Measurements from ENCODE around the gene NIP7. TPM values are rescaled to one million over a fixed set of nuclear protein-coding genes. Genes with fewer than 3 reads are reported as not detected.

The NIP7 gene
- total RNA-seq, 1 donor from 2014 or later = 23.7 TPM

DNA sequence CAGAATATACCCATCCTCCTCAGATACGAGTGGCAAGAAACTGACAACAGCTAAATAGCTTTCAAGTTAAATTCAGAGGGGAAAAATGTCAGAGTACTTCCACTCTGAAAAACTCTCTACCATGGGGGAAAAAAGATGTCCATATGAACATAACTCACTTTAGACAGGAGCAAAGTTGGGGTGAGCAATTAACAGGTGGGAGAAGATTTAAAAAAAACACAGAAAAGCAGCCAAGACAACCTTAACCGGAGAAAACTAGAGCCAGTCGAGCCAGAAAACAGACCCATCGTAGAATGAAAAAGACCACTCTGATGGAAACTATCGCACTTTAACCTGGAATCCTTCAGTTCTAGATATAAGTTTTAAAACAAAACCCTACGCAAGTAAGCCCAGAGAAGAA, 45.4 kb downstream of the NIP7 start:
- H3K4me1 Mint-ChIP-seq = peaks cover 10% of the 10 kb centered on the region
- peaks cover 49% of the 10 kb centered on the region for H3K79me2 ChIP-seq (ENCODE audit: low read depth)
- peak overlapping the region; percentile 99 for H2AFZ ChIP-seq (replicated peaks)

DNA sequence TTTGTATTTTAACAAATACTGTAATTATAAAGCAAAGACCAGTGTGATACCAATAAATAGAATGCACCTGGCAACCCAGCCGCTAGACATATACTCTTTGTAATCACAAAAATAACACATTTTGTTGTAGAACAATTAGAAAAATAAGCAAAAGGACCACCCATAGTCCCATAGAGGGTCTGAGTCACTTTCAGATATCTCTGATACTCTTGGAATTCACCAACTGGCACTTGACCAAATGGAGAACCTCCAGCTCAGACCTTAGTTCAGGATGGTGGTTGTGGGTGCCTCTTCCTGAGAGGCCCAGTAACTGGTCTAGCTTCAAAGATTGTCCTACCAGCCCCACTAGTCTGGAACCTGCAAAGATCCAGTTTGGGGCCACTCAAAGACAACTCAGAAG, 47.0 kb downstream of the NIP7 start:
- H3K27ac Mint-ChIP-seq = no peak overlapping the region
- Histone ChIP-seq H3K4me2 (no peak overlapping the region), H3K9ac (no peak overlapping the region), H3K4me3 (no peak overlapping the region), H3F3A (ENCODE audit: low read depth) (peaks cover 19% of the 10 kb centered on the region), H4K20me1 (ENCODE audit: low read depth) (peaks cover 14% of the 10 kb centered on the region), H3K27ac (no peak overlapping the region), H3K9me3 (ENCODE audit: low read depth) (no peaks in the 10 kb centered on the region), H3K79me2 (ENCODE audit: low read depth) (peaks cover 42% of the 10 kb centered on the region), H3K36me3 (no peaks in the 10 kb centered on the region), H3K4me1 (peaks cover 6% of the 10 kb centered on the region), H2AFZ (replicated peaks) (no peak overlapping the region), H3K27me3 (no peaks in the 10 kb centered on the region)
- peaks cover 10% of the 10 kb centered on the region for H3K4me1 Mint-ChIP-seq
- peaks cover 12% of the 10 kb centered on the region for H3K36me3 Mint-ChIP-seq
- peak overlapping the region; percentile 94 for H3K4me3 Mint-ChIP-seq
- H3K9me3 Mint-ChIP-seq = no peaks in the 10 kb centered on the region
- TF ChIP-seq EZH2phosphoT487 (IDR thresholded peaks at IDR 0.05) (no peak), EZH2 (IDR thresholded peaks at IDR 0.05) (no peak)
- TF ChIP-seq, protein P1, sequence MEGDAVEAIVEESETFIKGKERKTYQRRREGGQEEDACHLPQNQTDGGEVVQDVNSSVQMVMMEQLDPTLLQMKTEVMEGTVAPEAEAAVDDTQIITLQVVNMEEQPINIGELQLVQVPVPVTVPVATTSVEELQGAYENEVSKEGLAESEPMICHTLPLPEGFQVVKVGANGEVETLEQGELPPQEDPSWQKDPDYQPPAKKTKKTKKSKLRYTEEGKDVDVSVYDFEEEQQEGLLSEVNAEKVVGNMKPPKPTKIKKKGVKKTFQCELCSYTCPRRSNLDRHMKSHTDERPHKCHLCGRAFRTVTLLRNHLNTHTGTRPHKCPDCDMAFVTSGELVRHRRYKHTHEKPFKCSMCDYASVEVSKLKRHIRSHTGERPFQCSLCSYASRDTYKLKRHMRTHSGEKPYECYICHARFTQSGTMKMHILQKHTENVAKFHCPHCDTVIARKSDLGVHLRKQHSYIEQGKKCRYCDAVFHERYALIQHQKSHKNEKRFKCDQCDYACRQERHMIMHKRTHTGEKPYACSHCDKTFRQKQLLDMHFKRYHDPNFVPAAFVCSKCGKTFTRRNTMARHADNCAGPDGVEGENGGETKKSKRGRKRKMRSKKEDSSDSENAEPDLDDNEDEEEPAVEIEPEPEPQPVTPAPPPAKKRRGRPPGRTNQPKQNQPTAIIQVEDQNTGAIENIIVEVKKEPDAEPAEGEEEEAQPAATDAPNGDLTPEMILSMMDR (IDR thresholded peaks at IDR 0.05) = no peak
- H3K27me3 Mint-ChIP-seq (ENCODE audit: insufficient read depth, low read depth) = peaks cover 2% of the 10 kb centered on the region
- DNase-seq (ENCODE audit: low spot score) = no peak

More for the DNA sequence above, 45.4 kb downstream of the NIP7 start:
- Histone ChIP-seq H4K20me1 (ENCODE audit: low read depth) (peaks cover 14% of the 10 kb centered on the region), H3K4me1 (peaks cover 6% of the 10 kb centered on the region), H3K27me3 (no peaks in the 10 kb centered on the region), H3K36me3 (no peaks in the 10 kb centered on the region), H3K9ac (peak overlapping the region; percentile 88), H3K4me2 (peak overlapping the region; percentile 98), H3F3A (ENCODE audit: low read depth) (peaks cover 19% of the 10 kb centered on the region), H3K27ac (no peak overlapping the region), H3K4me3 (peak overlapping the region; percentile 90), H3K9me3 (ENCODE audit: low read depth) (no peaks in the 10 kb centered on the region)
- H3K36me3 Mint-ChIP-seq = peaks cover 12% of the 10 kb centered on the region
- no peak for DNase-seq (ENCODE audit: low spot score)
- TF ChIP-seq EZH2phosphoT487 (IDR thresholded peaks at IDR 0.05) (no peak), EZH2 (IDR thresholded peaks at IDR 0.05) (no peak)
- TF ChIP-seq, protein P1 (IDR thresholded peaks at IDR 0.05) = no peak
- no peaks in the 10 kb centered on the region for H3K9me3 Mint-ChIP-seq
- H3K4me3 Mint-ChIP-seq = peak overlapping the region; percentile 92
- peak overlapping the region; percentile 40 for H3K27ac Mint-ChIP-seq
- H3K27me3 Mint-ChIP-seq (ENCODE audit: insufficient read depth, low read depth) = peaks cover 3% of the 10 kb centered on the region

Other genes with a start within 250 kb of the NIP7 start
- gene HAS3, start 234.1 kb upstream of the NIP7 start, total RNA-seq (ENCODE audit: low replicate concordance) = 2.5 and 3.3 TPM in 2 replicates
- gene CHTF8, start 207.2 kb upstream of the NIP7 start, total RNA-seq (ENCODE audit: low replicate concordance) = 99.8 and 165 TPM in 2 replicates
- gene UTP4, start 207.1 kb upstream of the NIP7 start, total RNA-seq (ENCODE audit: low replicate concordance) = 13.3 and 15.9 TPM in 2 replicates
- gene SNTB2, start 152.6 kb upstream of the NIP7 start, total RNA-seq (ENCODE audit: low replicate concordance) = 21.9 and 22.9 TPM in 2 replicates
- 21.9 and 35.8 TPM in 2 replicates for gene VPS4A, start 28.4 kb upstream of the NIP7 start, total RNA-seq (ENCODE audit: low replicate concordance)
- gene PDF, start 9.2 kb upstream of the NIP7 start, total RNA-seq (ENCODE audit: low replicate concordance) = 12.9 and 14.1 TPM in 2 replicates
- 30.3 and 72.4 TPM in 2 replicates for gene COG8, start 208 bp upstream of the NIP7 start, total RNA-seq (ENCODE audit: low replicate concordance)
- gene TMED6, start 12.0 kb downstream of the NIP7 start, total RNA-seq (ENCODE audit: low replicate concordance) = not detected in 2 replicates
- 26.8 and 57.5 TPM in 2 replicates for gene TERF2, start 46.2 kb downstream of the NIP7 start, total RNA-seq (ENCODE audit: low replicate concordance)
- gene CYB5B, start 84.8 kb downstream of the NIP7 start, total RNA-seq (ENCODE audit: low replicate concordance) = 67.9 and 108 TPM in 2 replicates
- 11.8 and 14.3 TPM in 2 replicates for gene NFAT5, start 226.2 kb downstream of the NIP7 start, total RNA-seq (ENCODE audit: low replicate concordance)

Data from neural progenitor cell (in vitro differentiated cells).